Measurements from ENCODE around the gene C6orf132.

Gene C6orf132

GRCh38 chr6:42090819-42091717, 51.4 kb downstream of the C6orf132 start:
- DNase-seq (ENCODE audit: insufficient read length, low spot score) (no peak), FAIRE-seq (no peak)
- TF ChIP-seq SPI1 (IDR thresholded peaks at IDR 0.05; ENCODE audit: low read depth, low read length) (no peak), POLR2AphosphoS5 (IDR thresholded peaks at IDR 0.05; ENCODE audit: low read depth, low read length) (no peak), PAX5 (IDR thresholded peaks at IDR 0.05; ENCODE audit: insufficient read depth, low read length, severe bottlenecking) (no peak), POLR2A (IDR thresholded peaks at IDR 0.05; ENCODE audit: low read depth, low read length) (no peak), TAF1 (IDR thresholded peaks at IDR 0.05; ENCODE audit: low read depth, low read length) (no peak), POU2F2 (IDR thresholded peaks at IDR 0.05; ENCODE audit: low read depth, low read length) (no peak)

GRCh38 chr6:42088101-42088591, 54.3 kb downstream of the C6orf132 start:
- FAIRE-seq: no peak
- TF ChIP-seq POU2F2 (IDR thresholded peaks at IDR 0.05; ENCODE audit: low read depth, low read length): no peak
- no peak for TF ChIP-seq SPI1 (IDR thresholded peaks at IDR 0.05; ENCODE audit: low read depth, low read length)
- TF ChIP-seq TAF1 (IDR thresholded peaks at IDR 0.05; ENCODE audit: low read depth, low read length): no peak
- TF ChIP-seq PAX5 (IDR thresholded peaks at IDR 0.05; ENCODE audit: insufficient read depth, low read length, severe bottlenecking): no peak
- no peak for TF ChIP-seq POLR2A (IDR thresholded peaks at IDR 0.05; ENCODE audit: low read depth, low read length)
- TF ChIP-seq POLR2AphosphoS5 (IDR thresholded peaks at IDR 0.05; ENCODE audit: low read depth, low read length): no peak
- no peak for DNase-seq (ENCODE audit: insufficient read length, low spot score)

- FAIRE-seq: no peak
- no peak for DNase-seq (ENCODE audit: insufficient read length, low spot score)
- no peak for TF ChIP-seq PAX5 (IDR thresholded peaks at IDR 0.05; ENCODE audit: insufficient read depth, low read length, severe bottlenecking)
- no peak for TF ChIP-seq SPI1 (IDR thresholded peaks at IDR 0.05; ENCODE audit: low read depth, low read length)
- no peak for TF ChIP-seq POLR2AphosphoS5 (IDR thresholded peaks at IDR 0.05; ENCODE audit: low read depth, low read length)
- no peak for TF ChIP-seq POU2F2 (IDR thresholded peaks at IDR 0.05; ENCODE audit: low read depth, low read length)
- TF ChIP-seq POLR2A (IDR thresholded peaks at IDR 0.05; ENCODE audit: low read depth, low read length): no peak
- TF ChIP-seq TAF1 (IDR thresholded peaks at IDR 0.05; ENCODE audit: low read depth, low read length): no peak
These were observed 56.1 kb downstream of the C6orf132 start for GRCh38 chr6:42086046-42087035.

GRCh38 chr6:42084889-42085288, 57.5 kb downstream of the C6orf132 start:
- TF ChIP-seq PAX5 (IDR thresholded peaks at IDR 0.05; ENCODE audit: insufficient read depth, low read length, severe bottlenecking): no peak
- no peak for TF ChIP-seq POLR2A (IDR thresholded peaks at IDR 0.05; ENCODE audit: low read depth, low read length)
- no peak for TF ChIP-seq TAF1 (IDR thresholded peaks at IDR 0.05; ENCODE audit: low read depth, low read length)
- no peak for TF ChIP-seq SPI1 (IDR thresholded peaks at IDR 0.05; ENCODE audit: low read depth, low read length)
- no peak for TF ChIP-seq POLR2AphosphoS5 (IDR thresholded peaks at IDR 0.05; ENCODE audit: low read depth, low read length)
- no peak for TF ChIP-seq POU2F2 (IDR thresholded peaks at IDR 0.05; ENCODE audit: low read depth, low read length)
- no peak for DNase-seq (ENCODE audit: insufficient read length, low spot score)
- FAIRE-seq: no peak

GRCh38 chr6:42083530-42083929, 58.9 kb downstream of the C6orf132 start:
- TF ChIP-seq TAF1 (IDR thresholded peaks at IDR 0.05; ENCODE audit: low read depth, low read length) (no peak), PAX5 (IDR thresholded peaks at IDR 0.05; ENCODE audit: insufficient read depth, low read length, severe bottlenecking) (no peak), POLR2AphosphoS5 (IDR thresholded peaks at IDR 0.05; ENCODE audit: low read depth, low read length) (no peak), POU2F2 (IDR thresholded peaks at IDR 0.05; ENCODE audit: low read depth, low read length) (no peak), SPI1 (IDR thresholded peaks at IDR 0.05; ENCODE audit: low read depth, low read length) (no peak), POLR2A (IDR thresholded peaks at IDR 0.05; ENCODE audit: low read depth, low read length) (no peak)
- DNase-seq (ENCODE audit: insufficient read length, low spot score) (no peak), FAIRE-seq (no peak)

GRCh38 chr6:42079941-42080464, 62.4 kb downstream of the C6orf132 start:
- FAIRE-seq (no peak), DNase-seq (ENCODE audit: insufficient read length, low spot score) (no peak)
- TF ChIP-seq POLR2A (IDR thresholded peaks at IDR 0.05; ENCODE audit: low read depth, low read length) (no peak), POU2F2 (IDR thresholded peaks at IDR 0.05; ENCODE audit: low read depth, low read length) (no peak), POLR2AphosphoS5 (IDR thresholded peaks at IDR 0.05; ENCODE audit: low read depth, low read length) (no peak), TAF1 (IDR thresholded peaks at IDR 0.05; ENCODE audit: low read depth, low read length) (no peak), PAX5 (IDR thresholded peaks at IDR 0.05; ENCODE audit: insufficient read depth, low read length, severe bottlenecking) (no peak), SPI1 (IDR thresholded peaks at IDR 0.05; ENCODE audit: low read depth, low read length) (no peak)

GRCh38 chr6:42078386-42078785, 64.0 kb downstream of the C6orf132 start:
- FAIRE-seq: no peak
- no peak for TF ChIP-seq SPI1 (IDR thresholded peaks at IDR 0.05; ENCODE audit: low read depth, low read length)
- no peak for TF ChIP-seq POLR2A (IDR thresholded peaks at IDR 0.05; ENCODE audit: low read depth, low read length)

GRCh38 chr6:42075159-42075838, 67.1 kb downstream of the C6orf132 start:
- TF ChIP-seq POLR2AphosphoS5 (IDR thresholded peaks at IDR 0.05; ENCODE audit: low read depth, low read length) (no peak), SPI1 (IDR thresholded peaks at IDR 0.05; ENCODE audit: low read depth, low read length) (no peak), TAF1 (IDR thresholded peaks at IDR 0.05; ENCODE audit: low read depth, low read length) (no peak)
- peak; percentile 48 for DNase-seq (ENCODE audit: insufficient read length, low spot score)
- FAIRE-seq: peak; percentile 81

More at GRCh38 chr6:42078386-42078785, 64.0 kb downstream of the C6orf132 start:
- DNase-seq (ENCODE audit: insufficient read length, low spot score): no peak

Measured in GM12891 (cell line).